Prostate gland (tissue), 2 donors: ENCODE data around the gene C9orf50. TPM values are rescaled to one million over a fixed set of nuclear protein-coding genes. Genes with fewer than 3 reads are reported as not detected.

Experiments
- DNase-seq: peaks from one replicate; pipeline ENCODE4 v3.0.0-alpha.2; 2019; ENCODE audit warnings: low spot score
- H3K27ac ChIP-seq, 2 donors: fragments of 200-600 bp; sonication (generic); 2 replicates each; pipeline ENCODE4 v1.5.1; 2017 to 2019
- H3K27me3 ChIP-seq: fragments of 200-600 bp; sonication (generic); replicated peaks from 2 replicates; pipeline ENCODE4 v1.5.1; 2019; ENCODE audit not compliant: insufficient read depth
- H3K36me3 ChIP-seq, 2 donors: fragments of 200-600 bp; sonication (generic); 1 replicate in 1 of 2; 2 replicates in 1 of 2; pipeline versions ENCODE4 v1.5.1 to v1.8.1; 2017 to 2019
- H3K4me1 ChIP-seq: fragments of 200-600 bp; sonication (generic); replicated peaks from 2 replicates; pipeline ENCODE4 v1.5.1; 2019
- H3K4me3 ChIP-seq, 2 donors: fragments of 200-600 bp; sonication (generic); 2 replicates each; pipeline ENCODE4 v1.5.1; 2017 to 2019
- H3K9me3 ChIP-seq: fragments of 200-600 bp; sonication (generic); 2 replicates; pipeline ENCODE4 v1.5.1; 2017
- CTCF ChIP-seq, 4 experiments: fragments of 200-600 bp in 2 of 4; fragments of 450-650 bp in 2 of 4; sonication (generic) in 2 of 4; IDR thresholded peaks; 1 replicate in 3 of 4; 2 replicates in 1 of 4; pipeline ENCODE4 v1.5.1; 2016 to 2019; ENCODE audit warnings: antibody characterized with exemption in 4 of 4, mild to moderate bottlenecking in 2 of 4, moderate library complexity in 2 of 4
- POLR2A ChIP-seq: fragments of 450-650 bp; IDR thresholded peaks from one replicate; pipeline ENCODE4 v1.6.1; 2016; ENCODE audit warnings: antibody characterized with exemption, mild to moderate bottlenecking
- POLR2AphosphoS5 ChIP-seq: sonication (generic); formaldehyde crosslinking; IDR thresholded peaks from one replicate; pipeline ENCODE4 v1.6.1; 2017; ENCODE audit warnings: antibody characterized with exemption
- WGBS: methylation state at CpG from one replicate; pipeline ENCODE4 v1.1.5; 2018; 5-methylcytosine and 5-hydroxymethylcytosine counted together
- intact Hi-C: fragments of 100-400 bp; cut with DNase I; formaldehyde crosslinking; loops from one replicate; pipeline ENCODE4 v1.14.2; 2022
- total RNA-seq, 2 donors: library from RNA; depleted of rRNA; stranded (reverse); fragments of >200 nt; gene quantifications; one replicate each; pipeline ENCODE4 v1.1.0, GENCODE V29; 2016

The C9orf50 gene
- total RNA-seq, 2 donors from 2014 or later, result not detected

GRCh38 chr9:129656795-129657390 lies 36.0 kb upstream of the C9orf50 start:
- no peak overlapping the region for H3K27ac ChIP-seq
- WGBS, result 78% methylated on average over 12 of the region's 12 CpGs

GRCh38 chr9:129655696-129656095 lies 34.8 kb upstream of the C9orf50 start:
- intact Hi-C loops, result no loop called here
- Histone ChIP-seq H3K36me3 (no peaks in the 10 kb centered on the region), H3K4me3 (no peak overlapping the region), H3K27me3 (no peaks in the 10 kb centered on the region), H3K9me3 (no peaks in the 10 kb centered on the region), H3K27ac (no peak overlapping the region), H3K4me1 (no peaks in the 10 kb centered on the region)
- no peak for DNase-seq
- WGBS, result 83% methylated on average over 7 of the region's 7 CpGs
- TF ChIP-seq POLR2A (no peak), POLR2AphosphoS5 (no peak), CTCF (IDR thresholded peaks at IDR 0.05) (no peak)

More at GRCh38 chr9:129656795-129657390, 36.0 kb upstream of the C9orf50 start:
- TF ChIP-seq POLR2AphosphoS5, result peak; percentile 52
- no peak for TF ChIP-seq POLR2A
- Histone ChIP-seq H3K9me3 (no peaks in the 10 kb centered on the region), H3K36me3 (no peaks in the 10 kb centered on the region), H3K4me1 (no peaks in the 10 kb centered on the region), H3K27me3 (no peaks in the 10 kb centered on the region), H3K4me3 (no peak overlapping the region)
- intact Hi-C loops, result no loop called here
- peak; percentile 40 for DNase-seq

- no peaks in the 10 kb centered on the region for H3K4me1 ChIP-seq
- no peaks in the 10 kb centered on the region for H3K9me3 ChIP-seq
- H3K36me3 ChIP-seq, result no peaks in the 10 kb centered on the region
- no peak overlapping the region for H3K27ac ChIP-seq
- intact Hi-C loops, result no loop called here
- no peak for DNase-seq
- TF ChIP-seq POLR2A (no peak), CTCF (IDR thresholded peaks at IDR 0.05) (no peak), POLR2AphosphoS5 (no peak)
- H3K4me3 ChIP-seq, result no peak overlapping the region
- no peaks in the 10 kb centered on the region for H3K27me3 ChIP-seq
- WGBS, result 94% methylated on average over 7 of the region's 7 CpGs
These were observed 34.3 kb upstream of the C9orf50 start for GRCh38 chr9:129655154-129655553.

- Histone ChIP-seq H3K4me3 (no peak overlapping the region), H3K27ac (peak overlapping the region; percentile 38 to 45), H3K27me3 (no peaks in the 10 kb centered on the region), H3K9me3 (no peaks in the 10 kb centered on the region), H3K4me1 (no peaks in the 10 kb centered on the region), H3K36me3 (no peaks in the 10 kb centered on the region)
- intact Hi-C loops, result no loop called here
- WGBS, result 36% methylated on average over 20 of the region's 20 CpGs
- TF ChIP-seq CTCF (IDR thresholded peaks at IDR 0.05), result no peak
- TF ChIP-seq POLR2A, result no peak
- no peak for TF ChIP-seq POLR2AphosphoS5
- DNase-seq, result no peak
These were observed 33.7 kb upstream of the C9orf50 start for GRCh38 chr9:129654554-129655040.

GRCh38 chr9:129653823-129654553 lies 33.1 kb upstream of the C9orf50 start:
- H3K27ac ChIP-seq, result peak overlapping the region; percentile 38 to 45
- WGBS, result 40% methylated on average over 19 of the region's 19 CpGs
- DNase-seq, result no peak
- H3K27me3 ChIP-seq, result no peaks in the 10 kb centered on the region
- H3K9me3 ChIP-seq, result no peaks in the 10 kb centered on the region
- intact Hi-C loops, result no loop called here
- no peak for TF ChIP-seq POLR2AphosphoS5
- TF ChIP-seq POLR2A, result no peak
- TF ChIP-seq CTCF (IDR thresholded peaks at IDR 0.05), result no peak
- no peaks in the 10 kb centered on the region for H3K4me1 ChIP-seq
- no peak overlapping the region for H3K4me3 ChIP-seq
- no peaks in the 10 kb centered on the region for H3K36me3 ChIP-seq
